Stimulated activated CD4-positive, alpha-beta T cell treated with anti-CD3 and anti-CD28 coated beads, Interleukin-1b, Interleukin-23, amount 100 ng/mL, for 1 hour (primary cell): ENCODE results near the gene RBPMS2.

ENCODE experiments used
- DNase-seq, 2 donors: peaks; one replicate each; pipeline ENCODE4 v3.0.0-alpha.2; 2020; ENCODE audit warnings: low read depth in 2 of 2

RBPMS2 gene

DNA sequence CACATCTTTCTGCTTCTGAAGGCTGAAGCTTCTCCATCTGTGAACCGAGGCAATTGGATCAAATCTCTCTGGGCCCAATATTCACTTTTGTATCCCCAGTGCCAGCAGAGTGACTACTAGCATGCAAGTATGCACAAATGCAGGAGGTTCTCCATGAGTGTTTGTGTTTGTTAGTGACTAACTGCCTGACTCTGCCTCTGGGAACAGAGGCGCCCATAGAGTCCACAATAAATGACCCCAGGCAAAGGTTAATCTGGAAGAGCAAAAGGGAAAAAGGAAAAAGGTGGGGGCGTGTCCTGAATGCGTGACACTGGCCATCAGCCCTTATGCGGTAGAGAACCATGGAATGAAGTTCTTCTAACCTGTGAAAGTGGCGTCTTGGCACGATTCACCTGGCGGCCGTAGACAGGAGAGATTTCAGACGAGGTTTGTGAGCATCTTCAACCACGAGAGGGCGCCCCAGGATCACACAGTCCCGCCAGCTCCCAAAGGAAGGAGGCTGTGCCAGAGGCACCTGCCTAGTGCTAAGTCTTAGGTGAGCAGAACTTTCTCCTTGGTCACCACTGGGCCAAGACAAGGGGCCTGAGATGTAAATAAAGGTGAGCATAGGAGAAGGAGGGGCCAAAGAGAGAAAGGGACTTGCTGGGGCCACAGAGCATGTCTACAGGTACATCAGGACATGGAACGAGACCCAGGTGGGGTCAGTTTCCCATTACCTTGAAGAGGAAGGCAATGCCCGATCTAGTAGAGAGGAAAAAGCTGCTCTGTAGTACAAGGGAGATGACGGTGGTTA is 44.2 kb downstream of the RBPMS2 start:
- peak; percentile 68 to 80 for DNase-seq

DNA sequence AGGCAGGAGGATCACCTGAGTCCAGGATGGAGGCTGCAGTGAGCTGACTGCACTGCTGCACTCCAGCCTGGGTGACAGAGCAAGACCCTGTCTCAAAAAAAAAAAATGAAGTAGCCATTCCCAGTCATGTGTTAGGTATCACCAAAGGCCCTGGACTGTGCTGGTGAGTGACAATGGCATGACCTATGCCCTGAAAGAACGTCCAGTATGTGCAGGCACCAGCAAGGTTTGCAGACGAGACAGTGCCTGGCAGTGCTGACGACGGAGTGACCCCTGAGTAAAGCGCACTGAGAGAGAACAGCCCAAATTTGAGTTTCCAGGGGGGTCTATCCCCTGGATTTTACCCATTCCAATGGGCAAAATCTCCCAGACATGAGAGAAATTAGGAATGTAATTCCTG is 45.2 kb downstream of the RBPMS2 start:
- DNase-seq, result no peak

DNA sequence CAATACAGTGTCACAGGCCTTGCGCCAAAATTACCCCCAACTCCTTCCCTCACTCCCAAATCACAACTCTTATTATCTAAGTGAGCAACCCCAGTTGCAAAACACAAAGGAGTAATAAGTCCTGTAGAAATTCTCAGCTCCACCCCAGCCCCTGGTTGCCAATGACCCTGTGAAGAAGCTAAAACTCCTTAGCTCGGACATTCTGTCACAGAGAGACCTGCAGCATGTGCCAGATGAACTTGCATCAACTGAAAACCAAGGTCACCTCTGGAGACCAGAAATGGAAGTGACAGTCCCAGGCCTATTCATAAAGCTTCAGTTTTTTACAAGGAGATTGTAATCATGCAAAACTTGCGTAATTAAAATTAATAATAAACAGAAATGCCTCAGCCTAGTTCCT is 55.2 kb downstream of the RBPMS2 start:
- no peak for DNase-seq

- no peak for DNase-seq
Observed at GRCh38 chr15:64717735-64718495, 57.5 kb downstream of the RBPMS2 start.

GRCh38 chr15:64717130-64717529 is 58.3 kb downstream of the RBPMS2 start:
- no peak for DNase-seq

DNA sequence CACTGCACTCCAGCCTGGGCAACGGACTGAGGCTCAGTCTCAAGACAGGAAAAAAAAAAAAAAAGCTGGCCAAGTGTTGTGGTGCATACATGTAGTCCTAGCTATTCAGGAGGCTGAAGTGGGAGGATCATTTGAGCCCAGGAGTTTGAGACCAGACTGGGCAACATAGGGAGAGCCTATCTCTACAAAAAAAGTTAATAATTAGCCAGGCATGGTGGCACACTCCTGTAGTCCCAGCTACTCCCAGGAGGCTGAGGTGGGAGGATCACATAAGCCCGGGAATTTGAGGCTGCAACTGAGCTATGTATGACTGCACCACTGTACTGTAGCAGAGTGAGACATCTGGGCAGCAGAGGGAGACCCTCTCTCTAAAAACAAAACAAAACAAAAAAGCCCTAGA is 58.9 kb downstream of the RBPMS2 start:
- no peak for DNase-seq

GRCh38 chr15:64713592-64713991 is 61.8 kb downstream of the RBPMS2 start:
- no peak for DNase-seq

- no peak for DNase-seq
Observed at GRCh38 chr15:64712353-64712752, 63.0 kb downstream of the RBPMS2 start.

DNA sequence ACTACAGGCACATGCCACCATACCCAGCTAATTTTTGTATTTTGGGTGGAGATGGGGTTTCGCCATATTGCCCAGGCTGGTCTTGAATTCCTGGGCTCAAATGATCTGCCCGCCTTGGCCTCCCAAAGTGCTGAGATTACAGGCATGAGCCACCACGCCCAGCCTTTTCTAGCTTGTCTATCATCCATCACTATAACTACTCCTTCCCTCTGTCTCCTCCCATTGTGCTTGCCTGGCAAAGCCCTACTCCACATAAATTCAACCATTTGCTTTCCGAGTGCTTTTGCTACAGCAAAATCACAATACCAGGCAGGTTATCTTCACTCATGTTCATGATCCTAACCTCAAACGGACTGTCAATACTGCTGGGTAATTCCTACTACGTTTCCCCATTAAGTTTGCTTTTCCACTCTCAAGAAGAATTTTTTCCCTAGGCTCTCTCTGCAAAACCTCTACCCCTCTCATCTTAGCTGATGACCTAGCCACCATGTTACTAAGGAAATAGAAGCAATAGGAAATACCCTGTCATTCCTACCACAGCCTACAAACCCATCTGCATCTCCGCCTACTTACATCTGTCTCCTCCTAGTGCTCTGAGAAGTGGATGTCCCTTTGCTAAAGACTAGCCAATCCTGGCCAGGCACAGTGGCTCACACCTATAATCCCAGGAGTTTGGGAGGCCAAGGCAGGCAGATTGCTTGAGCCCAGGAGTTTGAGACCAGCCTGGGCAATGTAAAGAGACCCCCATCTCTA is 64.5 kb downstream of the RBPMS2 start:
- no peak for DNase-seq

GRCh38 chr15:64706011-64706911 is 69.1 kb downstream of the RBPMS2 start:
- no peak for DNase-seq

DNA sequence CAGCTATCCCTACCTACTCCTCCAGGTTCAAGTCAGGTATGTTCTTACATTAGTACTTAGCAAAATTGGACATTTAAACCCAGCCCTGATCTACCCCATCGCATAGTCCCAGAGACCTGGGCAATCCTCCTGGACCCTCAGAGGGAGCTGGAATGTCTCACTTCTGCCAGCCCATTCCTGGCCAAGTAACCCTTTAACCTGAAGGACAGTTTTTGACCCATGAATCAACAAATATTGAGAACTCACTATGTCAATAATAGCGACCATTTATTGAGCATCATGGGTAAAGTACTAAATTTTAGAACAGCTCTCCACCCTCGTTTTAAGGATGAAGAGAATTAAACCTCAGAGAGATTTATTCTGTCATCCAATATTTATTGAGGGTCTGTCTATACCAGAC is 70.4 kb downstream of the RBPMS2 start:
- no peak for DNase-seq

- no peak for DNase-seq
Observed at GRCh38 chr15:64703632-64703959, 71.8 kb downstream of the RBPMS2 start.

- peak; percentile 88 to 95 for DNase-seq
Observed at GRCh38 chr15:64702816-64703631, 72.4 kb downstream of the RBPMS2 start.

DNA sequence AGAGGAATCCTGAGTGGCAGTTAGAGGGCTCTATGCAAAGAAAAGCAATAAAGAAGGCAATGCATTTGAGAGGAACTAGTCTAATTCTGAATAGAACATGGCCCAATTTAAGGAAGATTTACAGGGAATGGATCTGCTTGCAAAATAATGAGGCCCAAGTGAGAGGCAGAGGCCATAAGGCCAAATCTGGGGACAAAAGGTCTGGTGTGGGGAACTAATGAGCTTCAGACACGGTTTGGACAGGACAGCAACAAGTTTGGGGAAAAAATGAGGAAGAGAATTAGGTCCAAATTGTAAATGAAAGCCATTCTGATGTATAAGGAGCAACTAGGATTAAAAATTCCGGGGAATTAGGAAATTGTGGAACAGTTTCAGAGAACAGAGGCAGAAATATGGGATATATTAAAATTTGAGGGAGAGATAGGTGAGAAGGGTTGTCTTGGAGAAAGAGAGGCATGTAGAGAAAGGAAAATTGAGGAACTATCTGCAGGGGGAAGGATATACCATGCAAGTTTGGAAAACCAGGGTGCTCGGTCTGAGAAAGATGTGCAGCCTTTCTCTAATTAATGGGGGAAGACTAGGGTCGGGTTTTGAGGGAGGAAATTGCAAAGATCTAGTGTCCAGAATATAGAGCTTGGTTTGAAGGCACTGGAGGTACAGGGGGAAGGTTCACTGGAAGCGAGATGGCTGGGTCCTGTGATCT is 73.8 kb downstream of the RBPMS2 start:
- DNase-seq, result no peak

DNA sequence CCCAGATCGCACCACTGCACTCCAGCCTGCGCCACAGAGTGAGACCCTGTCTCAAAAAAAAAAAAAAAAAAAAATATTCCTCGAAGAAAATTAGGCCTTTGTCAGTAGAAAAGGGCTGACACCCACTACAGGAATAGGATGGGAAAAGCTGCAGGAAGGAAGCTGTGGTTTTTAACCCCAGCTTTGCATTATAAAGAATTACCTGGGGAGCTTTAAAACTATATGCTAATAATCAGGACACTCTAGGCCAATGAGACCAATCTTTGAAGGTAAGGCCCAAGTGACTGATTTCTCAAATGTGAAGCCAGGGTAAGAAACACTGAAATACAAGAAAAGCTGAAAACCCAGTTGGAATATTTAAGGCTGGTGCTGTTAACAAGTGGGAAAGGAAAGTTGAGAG is 74.3 kb downstream of the RBPMS2 start:
- DNase-seq, result no peak

DNA sequence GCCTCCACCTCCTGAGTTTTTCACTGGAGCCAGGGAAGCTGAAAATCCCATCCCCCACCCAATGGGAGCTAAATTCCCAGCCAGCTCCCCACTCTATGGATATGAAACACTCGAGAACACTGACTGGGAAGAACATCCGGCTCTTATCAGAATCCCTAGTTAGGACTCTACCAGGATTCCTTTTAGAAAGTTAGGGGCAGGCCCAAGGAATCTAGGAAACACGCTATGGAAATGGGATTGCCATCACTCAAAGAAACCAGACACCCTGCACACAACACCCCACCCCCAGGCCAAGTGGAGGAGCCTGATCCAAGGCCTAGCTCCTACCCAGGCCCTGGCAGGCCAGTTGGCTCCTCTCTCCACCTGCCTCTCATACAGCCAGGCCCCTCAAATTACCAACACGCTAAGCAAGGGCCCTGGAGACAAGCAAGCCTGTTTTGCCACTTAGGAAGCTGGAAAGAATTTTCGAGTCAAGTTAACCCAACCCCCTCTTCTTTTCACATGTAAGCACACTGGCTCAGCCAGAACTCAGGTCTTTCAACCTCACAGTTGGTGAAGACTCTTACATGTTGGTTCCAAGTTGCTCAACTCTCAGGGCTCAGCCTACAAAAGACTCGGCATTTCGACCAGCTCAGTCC is 75.5 kb downstream of the RBPMS2 start:
- DNase-seq, result no peak

DNA sequence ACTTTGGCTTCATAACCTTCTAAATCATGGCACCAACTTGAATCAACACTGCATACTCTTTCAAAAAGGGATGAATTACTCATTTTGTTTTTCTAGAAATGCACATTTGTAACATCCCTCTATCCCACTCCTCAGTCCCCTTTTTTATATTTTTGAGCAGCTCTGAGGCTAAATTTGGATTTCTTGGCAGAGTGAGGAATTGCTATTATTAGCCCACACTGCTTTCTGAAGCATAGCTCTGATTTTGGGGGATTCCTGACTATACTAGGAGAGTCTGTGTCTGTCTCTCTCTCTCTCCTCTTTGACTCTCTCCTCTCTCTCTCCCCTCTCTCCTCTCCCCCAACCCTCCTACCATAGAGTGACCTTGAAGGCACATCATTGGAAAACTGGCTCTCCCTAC is 76.6 kb downstream of the RBPMS2 start:
- DNase-seq, result no peak

GRCh38 chr15:64697911-64698369 is 77.4 kb downstream of the RBPMS2 start:
- DNase-seq, result no peak

DNA sequence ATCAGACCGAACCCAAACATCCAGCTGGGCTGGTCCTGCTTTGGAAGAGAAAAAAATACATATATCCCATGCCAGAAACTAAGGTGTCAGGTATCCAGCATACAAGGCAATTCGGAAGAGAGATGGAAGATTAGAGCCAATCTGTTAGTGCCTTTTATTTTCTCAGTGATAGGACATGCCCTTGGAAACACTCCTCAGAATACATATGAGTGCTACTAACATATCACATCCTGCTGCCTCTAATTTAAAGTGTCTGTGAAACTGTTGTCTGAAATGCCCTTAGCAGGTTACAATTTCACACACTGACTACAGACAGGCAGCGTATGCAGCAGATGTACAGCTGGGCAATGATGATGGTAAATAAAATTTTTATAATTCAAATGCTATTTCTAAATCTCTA is 78.9 kb downstream of the RBPMS2 start:
- DNase-seq, result no peak
